K562 (cell line): Measurements from ENCODE around the gene ZNF512B. TPM values are rescaled to one million over a fixed set of nuclear protein-coding genes. Genes with fewer than 3 reads are reported as not detected.
A peak's percentile ranks its signal among the peaks of the same experiment; 100 is the strongest.

Experiments used
- ATAC-seq: fragments of 200-7000 bp; cut with Tn5 transposase; 3 replicates; pipeline ENCODE4 v1.9.1; 2020; ENCODE audit warnings: moderate library complexity
- BruUV-seq: library from RNA; stranded (reverse); fragments of 400-500 nt; replicated peaks from 2 replicates; lab custom pipeline; 2021; lab: Mats Ljungman, UMichigan
- CTCF ChIA-PET: fragments of 300-600 bp; formaldehyde crosslinking; extraction: SDS; loops from one replicate; lab custom pipeline; 2021; ENCODE audit warnings: low intra/inter-chr PET ratio; lab: Yijun Ruan, JAX
- POLR2A ChIA-PET: fragments of 300-600, 350-650 bp; sonication (Branson Sonifier 250); formaldehyde crosslinking; extraction: SDS; loops from one replicate; lab custom pipeline; 2021; ENCODE audit warnings: antibody characterized with exemption, inconsistent platforms; lab: Yijun Ruan, JAX
- DNase-seq, 4 experiments: peaks; one replicate each; pipeline versions ENCODE4 v3.0.0 to v3.0.0-alpha.2; 2011 to 2018; ENCODE audit warnings: low spot score in 3 of 4, mixed read lengths in 3 of 4; ENCODE audit errors: extremely low read depth in 1 of 4
- FAIRE-seq: peaks from 2 replicates; lab custom pipeline; 2011; peaks lifted over from hg19 to GRCh38; lab: Jason Lieb, UNC
- H2AFZ ChIP-seq: 2 replicates; pipeline ENCODE4 v1.6.0; 2011; ENCODE audit warnings: low read depth, low read length, control low read depth, inconsistent platforms
- H3K27ac ChIP-seq: fragments of 200-600 bp; 3 replicates; pipeline ENCODE4 v1.8.0; 2011; ENCODE audit warnings: low read depth, mild to moderate bottlenecking, control low read depth, inconsistent platforms, low read length, moderate library complexity, mixed read lengths; ENCODE audit errors: extremely low read depth
- H3K27me3 ChIP-seq, 2 experiments: fragments of 300-600 bp in 1 of 2; 2 replicates in 1 of 2; 3 replicates in 1 of 2; pipeline versions ENCODE4 v1.6.0 to v1.8.0; 2011; ENCODE audit warnings: inconsistent platforms in 2 of 2, low read length in 2 of 2, mild to moderate bottlenecking in 1 of 2, mixed read lengths in 1 of 2, moderate library complexity in 1 of 2; ENCODE audit not compliant: control insufficient read depth in 2 of 2, insufficient read depth in 2 of 2
- H3K36me3 ChIP-seq: fragments of 300-600 bp; 3 replicates; pipeline ENCODE4 v1.8.0; 2011; ENCODE audit warnings: mild to moderate bottlenecking, low read length, inconsistent platforms; ENCODE audit not compliant: control insufficient read depth, insufficient read depth
- H3K4me1 ChIP-seq, 2 experiments: fragments of 200-600 bp in 1 of 2; replicated peaks in 1 of 2; 2 replicates in 1 of 2; 3 replicates in 1 of 2; pipeline versions ENCODE4 v1.5.1 to v1.8.0; 2011; ENCODE audit warnings: inconsistent platforms in 2 of 2, low read length in 2 of 2, mild to moderate bottlenecking in 1 of 2, mixed read lengths in 1 of 2, moderate library complexity in 1 of 2; ENCODE audit not compliant: control insufficient read depth in 2 of 2, insufficient read depth in 2 of 2
- H3K4me2 ChIP-seq: 2 replicates; pipeline ENCODE4 v1.6.1; 2011; ENCODE audit warnings: low read length, control low read depth, inconsistent platforms, mixed read lengths; ENCODE audit not compliant: insufficient read depth
- H3K4me3 ChIP-seq: fragments of 200-600 bp; sonication (generic), shearing (Covaris generic); 2 replicates; pipeline ENCODE4 v1.5.1; 2016; ENCODE audit warnings: control low read depth, inconsistent platforms
- H3K79me2 ChIP-seq: fragments of 200-600 bp; 3 replicates; pipeline ENCODE4 v1.8.0; 2011; ENCODE audit warnings: low read length, inconsistent platforms; ENCODE audit not compliant: control insufficient read depth, insufficient read depth
- H3K9ac ChIP-seq, 2 experiments: 2 replicates each; pipeline versions ENCODE4 v1.6.0 to v1.6.1; 2011; ENCODE audit warnings: low read depth in 2 of 2, low read length in 2 of 2, control low read depth in 1 of 2, inconsistent platforms in 1 of 2, mild to moderate bottlenecking in 1 of 2, mixed read lengths in 1 of 2; ENCODE audit not compliant: insufficient read depth in 1 of 2
- H3K9me1 ChIP-seq: one replicate; pipeline ENCODE4 v1.6.0; 2011; ENCODE audit warnings: inconsistent platforms, mild to moderate bottlenecking, low read length, moderate library complexity; ENCODE audit not compliant: control insufficient read depth, insufficient read depth
- H3K9me3 ChIP-seq: replicated peaks from 2 replicates; pipeline ENCODE4 v1.5.1; 2011; ENCODE audit warnings: low read depth, low read length, inconsistent platforms; ENCODE audit not compliant: control insufficient read depth, insufficient read depth
- H4K20me1 ChIP-seq: replicated peaks from 2 replicates; pipeline ENCODE4 v1.6.1; 2011; ENCODE audit warnings: low read length, inconsistent platforms, mixed read lengths; ENCODE audit not compliant: control insufficient read depth, insufficient read depth
- CXXC5 ChIP-seq: fragments of 250-450 bp; sonication (Bioruptor Pico); IDR thresholded peaks from 2 replicates; pipeline ENCODE4 v1.8.0; 2022; ENCODE audit warnings: inconsistent platforms, mild to moderate bottlenecking, moderate library complexity
- ILK ChIP-seq: fragments of 450-650 bp; IDR thresholded peaks from 2 replicates; pipeline ENCODE4 v1.6.1; 2016; ENCODE audit warnings: missing genetic modification characterization, low read depth, mild to moderate bottlenecking, missing compliant biosample characterization, moderate library complexity, borderline replicate concordance
- NR3C1 ChIP-seq: sonication (generic); formaldehyde crosslinking; IDR thresholded peaks from 2 replicates; pipeline ENCODE4 v1.8.1; 2022; ENCODE audit warnings: missing genetic modification reagents
- TCF7 ChIP-seq: sonication (generic); IDR thresholded peaks from 2 replicates; pipeline ENCODE4 v1.6.1; 2016; ENCODE audit warnings: antibody characterized with exemption, borderline replicate concordance
- XRCC3 ChIP-seq: fragments of 450-650 bp; IDR thresholded peaks from 2 replicates; pipeline ENCODE4 v1.6.1; 2017; ENCODE audit warnings: mild to moderate bottlenecking, moderate library complexity
- ZNF239 ChIP-seq: fragments of 250-450 bp; sonication (Bioruptor Pico); IDR thresholded peaks from 2 replicates; pipeline ENCODE4 v1.4.0; 2020; ENCODE audit warnings: mild to moderate bottlenecking
- WGBS: fragments of 100-300 bp; shearing (Covaris generic); methylation state at CpG from one replicate; pipeline ENCODE4 v1.1.6; 2016; ENCODE audit warnings: low coverage, mixed read lengths; ENCODE audit not compliant: insufficient coverage; ENCODE audit errors: missing lambda C conversion rate; 5-methylcytosine and 5-hydroxymethylcytosine counted together
- in situ Hi-C: fragments of 300-500 bp; cut with MboI; formaldehyde crosslinking; loops from 4 replicates; pipeline ENCODE4 v1.15.0; 2018; ENCODE audit warnings: inconsistent platforms, mixed read lengths
- intact Hi-C: fragments of 100-400 bp; cut with micrococcal nuclease; formaldehyde crosslinking; loops from 2 replicates; pipeline ENCODE4 v1.14.2; 2022
- microRNA counts: library from miRNA; unstranded; fragments of <30 nt; microRNA quantifications from one replicate; lab custom pipeline; 2016
- microRNA-seq: library from miRNA; unstranded; fragments of <30 nt; microRNA quantifications from one replicate; pipeline ENCODE4, GENCODE V29; 2018; ENCODE audit warnings: borderline microRNAs expressed
- polyA plus RNA-seq, 8 experiments: library from polyadenylated mRNA; depleted of rRNA in 4 of 8; stranded (reverse) in 5 of 8; unstranded in 3 of 8; fragments of >200 nt; fragmentation: Nextera tagmentation in 2 of 8; fragmentation: Illumina TruSeq in 1 of 8; extraction: Ambion mirVana in 2 of 8; extraction: Trizol in 1 of 8; gene quantifications; 2 replicates each; pipeline versions ENCODE4 v1.2.1 to v1.2.3, GENCODE V29; 2011 to 2014; ENCODE audit warnings: inconsistent platforms in 1 of 8, missing spikeins in 1 of 8
- small RNA-seq: library from RNA; depleted of rRNA; stranded (forward); fragments of <200 nt; gene quantifications from one replicate; pipeline ENCODE3, GENCODE V24; 2014
- total RNA-seq, 7 experiments: library from RNA; depleted of rRNA in 6 of 7; stranded (reverse); fragments of >200 nt in 6 of 7; fragmentation: Illumina TruSeq in 2 of 7; extraction: Trizol in 2 of 7; gene quantifications; 2 replicates each; pipeline versions ENCODE4 v1.2.1 to v1.2.3, GENCODE V29; 2011 to 2021; ENCODE audit warnings: low replicate concordance in 1 of 7
- TF ChIP-seq, protein P1 (sequence below): fragments of 450-650 bp; IDR thresholded peaks from 2 replicates; pipeline ENCODE4 v1.6.1; 2018; ENCODE audit warnings: mild to moderate bottlenecking, low read depth; ENCODE audit not compliant: partially characterized antibody
- TF ChIP-seq, protein P2 (sequence below): fragments of 250-450 bp; sonication (Bioruptor Pico); IDR thresholded peaks from 2 replicates; pipeline ENCODE4 v1.5.0; 2020; ENCODE audit warnings: mild to moderate bottlenecking

ZNF512B gene
- total and polyA plus RNA-seq, 9 of the 15 experiments (the other 6 are each of a cell fraction or from before 2014, with no cell fraction given) = 0.01 to 27.8 (median 8.2) TPM

DNA sequence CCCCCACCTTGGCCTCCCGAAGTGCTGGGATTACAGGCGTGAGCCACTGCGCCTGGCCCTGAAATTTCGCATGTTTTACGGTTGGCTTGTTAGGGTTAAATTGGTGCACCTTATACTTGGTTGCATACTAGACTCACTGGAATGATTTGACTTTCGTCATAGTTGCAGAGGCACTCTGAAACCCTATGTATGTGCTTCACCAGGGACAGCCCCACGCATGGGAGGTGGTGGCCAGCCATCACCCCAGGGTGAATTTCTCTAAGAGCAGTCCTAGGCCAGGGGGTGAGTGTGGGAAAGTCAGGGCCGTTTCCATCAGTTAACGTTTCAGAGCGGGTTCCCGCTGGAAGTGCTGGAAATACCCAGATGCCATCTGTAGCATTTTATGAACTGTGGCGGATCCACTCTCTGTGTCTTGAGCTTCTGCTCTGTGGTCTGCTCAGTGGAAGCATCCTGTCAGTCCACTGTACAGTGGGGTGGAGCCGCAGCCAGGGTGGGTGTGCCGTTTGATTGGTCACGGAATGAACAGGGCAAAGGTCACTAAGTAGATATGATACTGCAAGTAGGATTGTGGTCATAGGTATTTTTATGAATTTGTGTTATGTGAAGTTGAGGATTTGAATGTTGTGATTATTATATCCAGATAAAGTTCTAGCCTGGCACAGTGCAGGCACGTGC lies 61.6 kb downstream of the ZNF512B start:
- peaks cover 84% of the 10 kb centered on the region for H3K79me2 ChIP-seq
- ChIA-PET CTCF (interaction anchor here (0.5 kb wide), 1 partner anchor 10 kb away, joined by 3 read pairs; no protein-coding TSS in a partner anchor), POLR2A (interaction anchor here (1.6 kb wide), 1 partner anchor 9 kb away, joined by 3 read pairs; no protein-coding TSS in a partner anchor)
- H3K4me1 ChIP-seq = peaks cover 0 to 18% of the 10 kb centered on the region in 2 experiments; a peak in 2 of 5 replicates
- no peak overlapping the region for H3K9ac ChIP-seq
- DNase-seq = peak in 1 of 4 experiments; percentile 10
- FAIRE-seq = peak; percentile 29
- 0 out of 3 replicates have a peak, but pooled peaks have one; percentile 33 for ATAC-seq
- TF ChIP-seq, protein P1, sequence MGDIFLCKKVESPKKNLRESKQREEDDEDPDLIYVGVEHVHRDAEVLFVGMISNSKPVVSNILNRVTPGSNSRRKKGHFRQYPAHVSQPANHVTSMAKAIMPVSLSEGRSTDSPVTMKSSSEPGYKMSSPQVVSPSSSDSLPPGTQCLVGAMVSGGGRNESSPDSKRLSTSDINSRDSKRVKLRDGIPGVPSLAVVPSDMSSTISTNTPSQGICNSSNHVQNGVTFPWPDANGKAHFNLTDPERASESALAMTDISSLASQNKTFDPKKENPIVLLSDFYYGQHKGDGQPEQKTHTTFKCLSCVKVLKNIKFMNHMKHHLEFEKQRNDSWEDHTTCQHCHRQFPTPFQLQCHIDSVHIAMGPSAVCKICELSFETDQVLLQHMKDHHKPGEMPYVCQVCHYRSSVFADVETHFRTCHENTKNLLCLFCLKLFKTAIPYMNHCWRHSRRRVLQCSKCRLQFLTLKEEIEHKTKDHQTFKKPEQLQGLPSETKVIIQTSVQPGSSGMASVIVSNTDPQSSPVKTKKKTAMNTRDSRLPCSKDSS = no peak
- TF ChIP-seq CXXC5 (CRISPR knock-in tag) (no peak), XRCC3 (no peak), ZNF239 (no peak), ILK (tag) (no peak), TCF7 (no peak), NR3C1 (CRISPR knock-in tag) (no peak)
- TF ChIP-seq, protein P2, sequence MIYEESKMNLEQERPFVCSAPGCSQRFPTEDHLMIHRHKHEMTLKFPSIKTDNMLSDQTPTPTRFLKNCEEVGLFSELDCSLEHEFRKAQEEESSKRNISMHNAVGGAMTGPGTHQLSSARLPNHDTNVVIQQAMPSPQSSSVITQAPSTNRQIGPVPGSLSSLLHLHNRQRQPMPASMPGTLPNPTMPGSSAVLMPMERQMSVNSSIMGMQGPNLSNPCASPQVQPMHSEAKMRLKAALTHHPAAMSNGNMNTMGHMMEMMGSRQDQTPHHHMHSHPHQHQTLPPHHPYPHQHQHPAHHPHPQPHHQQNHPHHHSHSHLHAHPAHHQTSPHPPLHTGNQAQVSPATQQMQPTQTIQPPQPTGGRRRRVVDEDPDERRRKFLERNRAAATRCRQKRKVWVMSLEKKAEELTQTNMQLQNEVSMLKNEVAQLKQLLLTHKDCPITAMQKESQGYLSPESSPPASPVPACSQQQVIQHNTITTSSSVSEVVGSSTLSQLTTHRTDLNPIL (CRISPR knock-in tag) = no peak
- no peak overlapping the region for H3K4me3 ChIP-seq
- H3K36me3 ChIP-seq = peaks cover 8% of the 10 kb centered on the region; the same call in 1 of the 3 replicates
- H3K27me3 ChIP-seq = no peaks in the 10 kb centered on the region
- H3K27ac ChIP-seq = no peak overlapping the region
- in situ Hi-C loops = no loop called here
- H4K20me1 ChIP-seq = no peaks in the 10 kb centered on the region
- no peaks in the 10 kb centered on the region for H3K9me1 ChIP-seq
- BruUV-seq = no TSS peak
- no peak overlapping the region for H3K4me2 ChIP-seq
- intact Hi-C loops = loop anchor here (5.0 kb wide), 1 partner anchor 64 kb away; no protein-coding TSS in a partner anchor
- no peak overlapping the region for H2AFZ ChIP-seq
- 89% methylated on average over 16 of the region's 16 CpGs for WGBS
- no peaks in the 10 kb centered on the region for H3K9me3 ChIP-seq

MicroRNAs within 50 kb of the gene (microRNA counts, 767-probe panel; counts per million panel counts)
- microRNA hsa-miR-1914-5p (lab: Ali Mortazavi, UCI) = 1,344 counts per million, percentile 32 among the panel's probes with 10 or more counts
- microRNA hsa-miR-647 (lab: Ali Mortazavi, UCI) = 870 counts per million, percentile 17 among the panel's probes with 10 or more counts
- 3,352 counts per million, percentile 74 among the panel's probes with 10 or more counts for microRNA hsa-miR-941 (lab: Ali Mortazavi, UCI)

Small RNAs within 50 kb of the gene (microRNA-seq; reads per million reads assigned to microRNA genes)
- 2.5 reads per million, percentile 30 among the genes with 10 or more reads in this experiment for gene MIR1914
- not detected for gene MIR647
- gene MIR941-1 = not detected
- not detected for gene MIR941-2
- not detected for gene MIR941-3
- not detected for gene MIR941-4
- gene MIR941-5 = not detected

Small RNAs within 50 kb of the gene (small RNA-seq; reads per million reads assigned to genes)
- gene MIR647 = not detected
- gene MIR941-2 = not detected
- not detected for gene MIR941-4
- gene MIR941-5 = 0.22 reads per million
- 0.18 reads per million for gene RNU1-134P

Other genes with a start within 250 kb of the ZNF512B start
Only the 7 nearest of the 17 such genes appear.
- gene DNAJC5, start 74.8 kb downstream of the ZNF512B start, total RNA-seq (2014; rRNA removed) = 31.3 and 41.1 TPM in 2 replicates
- gene DNAJC5, start 74.8 kb downstream of the ZNF512B start, total RNA-seq (2014; rRNA removed; fragmentation: Illumina TruSeq; extraction: Trizol) = 10.3 and 13.4 TPM in 2 replicates
- 28.4 and 29.5 TPM in 2 replicates for gene DNAJC5, start 74.8 kb downstream of the ZNF512B start, total RNA-seq (2015; rRNA removed; fragmentation: Illumina TruSeq; extraction: Trizol)
- 42.3 and 42.8 TPM in 2 replicates for gene DNAJC5, start 74.8 kb downstream of the ZNF512B start, total RNA-seq (2021)
- gene DNAJC5, start 74.8 kb downstream of the ZNF512B start, polyA plus RNA-seq (2011; rRNA removed) = 22.4 and 23.4 TPM in 2 replicates
- gene DNAJC5, start 74.8 kb downstream of the ZNF512B start, polyA plus RNA-seq (2014; fragmentation: Illumina TruSeq; extraction: Trizol) = 21.8 and 27.2 TPM in 2 replicates
- gene DNAJC5, start 74.8 kb downstream of the ZNF512B start, polyA plus RNA-seq (2014; fragmentation: Nextera tagmentation; extraction: Ambion mirVana) = under 1 TPM; 0.95 to 0.99 TPM
- 25.5 and 26.3 TPM in 2 replicates for gene DNAJC5, start 74.8 kb downstream of the ZNF512B start, polyA plus RNA-seq (2014; rRNA removed)
- 28.5 and 36.8 TPM in 2 replicates for gene UCKL1, start 13.5 kb downstream of the ZNF512B start, total RNA-seq (2014; rRNA removed)
- 7.9 and 10.8 TPM in 2 replicates for gene UCKL1, start 13.5 kb downstream of the ZNF512B start, total RNA-seq (2014; rRNA removed; fragmentation: Illumina TruSeq; extraction: Trizol)
- gene UCKL1, start 13.5 kb downstream of the ZNF512B start, total RNA-seq (2015; rRNA removed; fragmentation: Illumina TruSeq; extraction: Trizol) = 21.5 and 24.1 TPM in 2 replicates
- 46.1 and 52.8 TPM in 2 replicates for gene UCKL1, start 13.5 kb downstream of the ZNF512B start, total RNA-seq (2021)
- gene UCKL1, start 13.5 kb downstream of the ZNF512B start, polyA plus RNA-seq (2011; rRNA removed) = 26.9 and 40.4 TPM in 2 replicates
- 24.2 and 36.6 TPM in 2 replicates for gene UCKL1, start 13.5 kb downstream of the ZNF512B start, polyA plus RNA-seq (2014; fragmentation: Illumina TruSeq; extraction: Trizol)
- gene UCKL1, start 13.5 kb downstream of the ZNF512B start, polyA plus RNA-seq (2014; fragmentation: Nextera tagmentation; extraction: Ambion mirVana) = 1 to 10 TPM; 3.1 to 6.6 TPM
- 49.0 and 57.1 TPM in 2 replicates for gene UCKL1, start 13.5 kb downstream of the ZNF512B start, polyA plus RNA-seq (2014; rRNA removed)
- 4.8 and 9.8 TPM in 2 replicates for gene SAMD10, start 9.7 kb upstream of the ZNF512B start, total RNA-seq (2014; rRNA removed)
- gene SAMD10, start 9.7 kb upstream of the ZNF512B start, total RNA-seq (2014; rRNA removed; fragmentation: Illumina TruSeq; extraction: Trizol) = 0.95 and 1.1 TPM in 2 replicates
- 3.5 and 4.8 TPM in 2 replicates for gene SAMD10, start 9.7 kb upstream of the ZNF512B start, total RNA-seq (2015; rRNA removed; fragmentation: Illumina TruSeq; extraction: Trizol)
- gene SAMD10, start 9.7 kb upstream of the ZNF512B start, total RNA-seq (2021) = 12.1 and 15.2 TPM in 2 replicates
- gene SAMD10, start 9.7 kb upstream of the ZNF512B start, polyA plus RNA-seq (2011; rRNA removed) = 3.9 and 6.8 TPM in 2 replicates
- 6.0 and 9.6 TPM in 2 replicates for gene SAMD10, start 9.7 kb upstream of the ZNF512B start, polyA plus RNA-seq (2014; fragmentation: Illumina TruSeq; extraction: Trizol)
- under 1 TPM; 0.37 to 0.52 TPM for gene SAMD10, start 9.7 kb upstream of the ZNF512B start, polyA plus RNA-seq (2014; fragmentation: Nextera tagmentation; extraction: Ambion mirVana)
- gene SAMD10, start 9.7 kb upstream of the ZNF512B start, polyA plus RNA-seq (2014; rRNA removed) = 11.4 and 12.4 TPM in 2 replicates
- 59.9 and 65.9 TPM in 2 replicates for gene PRPF6, start 11.2 kb upstream of the ZNF512B start, total RNA-seq (2014; rRNA removed)
- gene PRPF6, start 11.2 kb upstream of the ZNF512B start, total RNA-seq (2014; rRNA removed; fragmentation: Illumina TruSeq; extraction: Trizol) = 37.1 and 45.0 TPM in 2 replicates
- 69.1 and 70.2 TPM in 2 replicates for gene PRPF6, start 11.2 kb upstream of the ZNF512B start, total RNA-seq (2015; rRNA removed; fragmentation: Illumina TruSeq; extraction: Trizol)
- 79.5 and 83.2 TPM in 2 replicates for gene PRPF6, start 11.2 kb upstream of the ZNF512B start, total RNA-seq (2021)
- gene PRPF6, start 11.2 kb upstream of the ZNF512B start, polyA plus RNA-seq (2011; rRNA removed) = 31.9 and 38.8 TPM in 2 replicates
- gene PRPF6, start 11.2 kb upstream of the ZNF512B start, polyA plus RNA-seq (2014; fragmentation: Illumina TruSeq; extraction: Trizol) = 65.2 and 68.2 TPM in 2 replicates
- 1 to 10 TPM; 4.2 to 4.3 TPM for gene PRPF6, start 11.2 kb upstream of the ZNF512B start, polyA plus RNA-seq (2014; fragmentation: Nextera tagmentation; extraction: Ambion mirVana)
- gene PRPF6, start 11.2 kb upstream of the ZNF512B start, polyA plus RNA-seq (2014; rRNA removed) = 53.9 and 60.5 TPM in 2 replicates
- gene C20orf204, start 66.3 kb upstream of the ZNF512B start, total RNA-seq (2014; rRNA removed) = 0.59 and 0.73 TPM in 2 replicates
- gene C20orf204, start 66.3 kb upstream of the ZNF512B start, total RNA-seq (2014; rRNA removed; fragmentation: Illumina TruSeq; extraction: Trizol) = 0.10 and 0.22 TPM in 2 replicates
- 0.36 and 0.45 TPM in 2 replicates for gene C20orf204, start 66.3 kb upstream of the ZNF512B start, total RNA-seq (2015; rRNA removed; fragmentation: Illumina TruSeq; extraction: Trizol)
- 0.67 and 1.1 TPM in 2 replicates for gene C20orf204, start 66.3 kb upstream of the ZNF512B start, total RNA-seq (2021)
- gene C20orf204, start 66.3 kb upstream of the ZNF512B start, polyA plus RNA-seq (2011; rRNA removed) = 0.11 and 0.22 TPM in 2 replicates
- 0.11 and 0.16 TPM in 2 replicates for gene C20orf204, start 66.3 kb upstream of the ZNF512B start, polyA plus RNA-seq (2014; fragmentation: Illumina TruSeq; extraction: Trizol)
- gene C20orf204, start 66.3 kb upstream of the ZNF512B start, polyA plus RNA-seq (2014; fragmentation: Nextera tagmentation; extraction: Ambion mirVana) = not detected
- 0.94 and 1.6 TPM in 2 replicates for gene C20orf204, start 66.3 kb upstream of the ZNF512B start, polyA plus RNA-seq (2014; rRNA removed)
- 2.7 and 6.2 TPM in 2 replicates for gene SOX18, start 79.7 kb upstream of the ZNF512B start, total RNA-seq (2014; rRNA removed)
- gene SOX18, start 79.7 kb upstream of the ZNF512B start, total RNA-seq (2014; rRNA removed; fragmentation: Illumina TruSeq; extraction: Trizol) = 0.13 and 0.15 TPM in 2 replicates
- 0.76 and 0.94 TPM in 2 replicates for gene SOX18, start 79.7 kb upstream of the ZNF512B start, total RNA-seq (2015; rRNA removed; fragmentation: Illumina TruSeq; extraction: Trizol)
- gene SOX18, start 79.7 kb upstream of the ZNF512B start, total RNA-seq (2021) = 19.8 and 20.4 TPM in 2 replicates
- gene SOX18, start 79.7 kb upstream of the ZNF512B start, polyA plus RNA-seq (2011; rRNA removed) = 0.33 and 0.47 TPM in 2 replicates
- 0.21 and 0.78 TPM in 2 replicates for gene SOX18, start 79.7 kb upstream of the ZNF512B start, polyA plus RNA-seq (2014; fragmentation: Illumina TruSeq; extraction: Trizol)
- under 1 TPM; 0.20 to 0.23 TPM for gene SOX18, start 79.7 kb upstream of the ZNF512B start, polyA plus RNA-seq (2014; fragmentation: Nextera tagmentation; extraction: Ambion mirVana)
- 4.4 and 6.8 TPM in 2 replicates for gene SOX18, start 79.7 kb upstream of the ZNF512B start, polyA plus RNA-seq (2014; rRNA removed)
- 5.4 and 7.8 TPM in 2 replicates for gene TCEA2, start 93.3 kb upstream of the ZNF512B start, total RNA-seq (2014; rRNA removed)
- gene TCEA2, start 93.3 kb upstream of the ZNF512B start, total RNA-seq (2014; rRNA removed; fragmentation: Illumina TruSeq; extraction: Trizol) = 3.0 and 3.6 TPM in 2 replicates
- gene TCEA2, start 93.3 kb upstream of the ZNF512B start, total RNA-seq (2015; rRNA removed; fragmentation: Illumina TruSeq; extraction: Trizol) = 6.4 and 6.9 TPM in 2 replicates
- 18.7 and 28.7 TPM in 2 replicates for gene TCEA2, start 93.3 kb upstream of the ZNF512B start, total RNA-seq (2021)
- 8.6 and 14.0 TPM in 2 replicates for gene TCEA2, start 93.3 kb upstream of the ZNF512B start, polyA plus RNA-seq (2011; rRNA removed)
- gene TCEA2, start 93.3 kb upstream of the ZNF512B start, polyA plus RNA-seq (2014; fragmentation: Illumina TruSeq; extraction: Trizol) = 5.0 and 8.5 TPM in 2 replicates
- 1 to 10 TPM; 1.4 to 1.9 TPM for gene TCEA2, start 93.3 kb upstream of the ZNF512B start, polyA plus RNA-seq (2014; fragmentation: Nextera tagmentation; extraction: Ambion mirVana)
- gene TCEA2, start 93.3 kb upstream of the ZNF512B start, polyA plus RNA-seq (2014; rRNA removed) = 8.0 and 10.0 TPM in 2 replicates